ENCODE data around the gene LAMC2. TPM values are rescaled to one million over a fixed set of nuclear protein-coding genes. Genes with fewer than 3 reads are reported as not detected.

LAMC2 gene
- total RNA-seq, 2 experiments from 2014 or later: 0.38 TPM; not detected in 1

DNA sequence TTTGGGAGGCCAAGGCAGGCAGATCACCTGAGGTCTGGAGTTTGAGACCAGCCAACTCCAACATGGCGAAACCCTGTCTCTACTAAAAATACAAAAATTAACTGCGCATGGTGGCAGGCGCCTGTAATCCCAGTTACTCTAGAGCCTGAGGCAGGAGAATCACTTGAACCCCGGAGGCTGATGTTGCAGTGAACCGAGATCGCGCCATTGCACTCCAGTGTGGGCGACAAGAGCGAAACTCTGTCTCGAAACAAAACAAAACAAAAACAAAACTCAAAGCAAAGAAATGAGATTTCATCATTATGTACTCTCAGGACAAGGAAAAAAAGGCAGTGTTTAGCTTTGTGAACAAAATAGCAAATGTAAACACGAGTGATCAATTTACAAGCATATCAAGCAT lies 61.0 kb downstream of the LAMC2 start:
- H3K27ac ChIP-seq (ENCODE audit: low read depth, low read length, poor library complexity, severe bottlenecking): no peak overlapping the region
- H3K9me3 ChIP-seq (ENCODE audit: low read length): no peaks in the 10 kb centered on the region
- TF ChIP-seq, protein P1, sequence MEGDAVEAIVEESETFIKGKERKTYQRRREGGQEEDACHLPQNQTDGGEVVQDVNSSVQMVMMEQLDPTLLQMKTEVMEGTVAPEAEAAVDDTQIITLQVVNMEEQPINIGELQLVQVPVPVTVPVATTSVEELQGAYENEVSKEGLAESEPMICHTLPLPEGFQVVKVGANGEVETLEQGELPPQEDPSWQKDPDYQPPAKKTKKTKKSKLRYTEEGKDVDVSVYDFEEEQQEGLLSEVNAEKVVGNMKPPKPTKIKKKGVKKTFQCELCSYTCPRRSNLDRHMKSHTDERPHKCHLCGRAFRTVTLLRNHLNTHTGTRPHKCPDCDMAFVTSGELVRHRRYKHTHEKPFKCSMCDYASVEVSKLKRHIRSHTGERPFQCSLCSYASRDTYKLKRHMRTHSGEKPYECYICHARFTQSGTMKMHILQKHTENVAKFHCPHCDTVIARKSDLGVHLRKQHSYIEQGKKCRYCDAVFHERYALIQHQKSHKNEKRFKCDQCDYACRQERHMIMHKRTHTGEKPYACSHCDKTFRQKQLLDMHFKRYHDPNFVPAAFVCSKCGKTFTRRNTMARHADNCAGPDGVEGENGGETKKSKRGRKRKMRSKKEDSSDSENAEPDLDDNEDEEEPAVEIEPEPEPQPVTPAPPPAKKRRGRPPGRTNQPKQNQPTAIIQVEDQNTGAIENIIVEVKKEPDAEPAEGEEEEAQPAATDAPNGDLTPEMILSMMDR (conservative IDR thresholded peaks at IDR 0.05; ENCODE audit: low read length): no peak
- no peak for TF ChIP-seq EZH2phosphoT487 (IDR thresholded peaks at IDR 0.05; ENCODE audit: borderline replicate concordance, low read depth, low read length)
- intact Hi-C loops (cut with micrococcal nuclease; ENCODE audit: unreplicated experiment): no loop called here
- H3K4me1 ChIP-seq (ENCODE audit: insufficient read depth, low read length, poor library complexity, severe bottlenecking): no peaks in the 10 kb centered on the region
- no TSS peak for BruUV-seq (replicated peaks)
- no peaks in the 10 kb centered on the region for H4K20me1 ChIP-seq (ENCODE audit: insufficient read depth, low read length)
- DNase-seq (ENCODE audit: low spot score): no peak
- CTCF ChIA-PET (ENCODE audit: unreplicated experiment): no interaction called here
- no peaks in the 10 kb centered on the region for H3K79me2 ChIP-seq (ENCODE audit: insufficient read depth, low read depth, low read length)
- POLR2A ChIA-PET: interaction anchor here (0.6 to 1.3 kb wide), 2 partner anchors 20 to 307 kb away, joined by 3 read pairs; no protein-coding TSS in a partner anchor
- no peaks in the 10 kb centered on the region for H3K36me3 ChIP-seq (ENCODE audit: insufficient read depth, low read length)
- H3K9me2 ChIP-seq (ENCODE audit: insufficient read depth, low read length): no peaks in the 10 kb centered on the region
- no peak overlapping the region for H2AFZ ChIP-seq (ENCODE audit: low read length)
- H3K4me3 ChIP-seq (ENCODE audit: low read depth, low read length, poor library complexity, severe bottlenecking): no peak overlapping the region
- H3K4me2 ChIP-seq (ENCODE audit: low read length): no peak overlapping the region

DNA sequence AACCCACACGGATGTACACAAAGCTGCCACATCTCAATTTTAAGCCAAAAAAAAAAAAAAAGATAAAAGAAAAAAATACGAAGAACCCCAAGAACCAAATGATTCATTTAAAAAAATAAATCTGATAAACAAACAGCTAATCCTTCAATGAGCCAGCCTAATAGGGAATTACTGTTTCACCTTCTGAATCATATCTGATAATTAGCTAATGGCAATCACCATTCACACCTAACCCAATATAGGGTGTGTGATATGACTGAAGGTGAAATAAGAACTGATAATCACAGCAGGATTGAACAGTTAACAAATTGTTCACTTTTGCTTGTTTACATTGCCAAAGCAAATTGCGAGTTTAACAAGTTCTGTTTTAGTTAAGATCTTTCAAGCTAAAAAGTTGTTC lies 61.4 kb downstream of the LAMC2 start:
- no peaks in the 10 kb centered on the region for H3K9me2 ChIP-seq (ENCODE audit: insufficient read depth, low read length)
- H3K4me1 ChIP-seq (ENCODE audit: insufficient read depth, low read length, poor library complexity, severe bottlenecking): no peaks in the 10 kb centered on the region
- ChIA-PET CTCF (ENCODE audit: unreplicated experiment) (no interaction called here), POLR2A (interaction anchor here (0.7 to 1.3 kb wide), 2 partner anchors 20 to 39 kb away, joined by 3 to 9 read pairs; no protein-coding TSS in a partner anchor)
- H3K36me3 ChIP-seq (ENCODE audit: insufficient read depth, low read length): no peaks in the 10 kb centered on the region
- BruUV-seq (replicated peaks): no TSS peak
- no peak for DNase-seq (ENCODE audit: low spot score)
- H3K27ac ChIP-seq (ENCODE audit: low read depth, low read length, poor library complexity, severe bottlenecking): no peak overlapping the region
- no peak for TF ChIP-seq EZH2phosphoT487 (IDR thresholded peaks at IDR 0.05; ENCODE audit: borderline replicate concordance, low read depth, low read length)
- TF ChIP-seq, protein P1 (conservative IDR thresholded peaks at IDR 0.05; ENCODE audit: low read length): no peak
- no peaks in the 10 kb centered on the region for H3K79me2 ChIP-seq (ENCODE audit: insufficient read depth, low read depth, low read length)
- intact Hi-C loops (cut with micrococcal nuclease; ENCODE audit: unreplicated experiment): no loop called here
- no peak overlapping the region for H3K4me2 ChIP-seq (ENCODE audit: low read length)
- H3K4me3 ChIP-seq (ENCODE audit: low read depth, low read length, poor library complexity, severe bottlenecking): no peak overlapping the region
- no peaks in the 10 kb centered on the region for H4K20me1 ChIP-seq (ENCODE audit: insufficient read depth, low read length)
- no peak overlapping the region for H2AFZ ChIP-seq (ENCODE audit: low read length)
- H3K9me3 ChIP-seq (ENCODE audit: low read length): no peaks in the 10 kb centered on the region

DNA sequence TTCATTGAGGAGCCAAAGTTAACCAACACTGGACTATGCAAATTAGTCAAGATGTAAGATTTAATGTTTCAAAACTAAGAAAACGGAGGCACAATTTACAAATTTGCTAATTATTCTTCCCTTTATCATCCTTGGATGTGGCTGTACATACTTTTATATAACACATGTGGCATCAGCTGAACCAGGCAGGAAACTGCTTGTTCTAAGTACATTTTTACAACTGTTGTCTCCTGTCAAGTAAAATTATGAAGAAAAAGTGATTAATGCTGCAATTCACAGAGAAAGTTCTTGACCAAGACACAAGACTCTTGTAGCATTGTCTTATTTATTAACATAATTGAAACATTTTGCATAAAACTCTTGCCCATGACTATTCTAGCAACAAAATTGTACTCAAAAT lies 61.9 kb downstream of the LAMC2 start:
- BruUV-seq (replicated peaks): no TSS peak
- Histone ChIP-seq H3K4me2 (ENCODE audit: low read length) (no peak overlapping the region), H2AFZ (ENCODE audit: low read length) (no peak overlapping the region), H3K4me3 (ENCODE audit: low read depth, low read length, poor library complexity, severe bottlenecking) (no peak overlapping the region), H3K9me2 (ENCODE audit: insufficient read depth, low read length) (no peaks in the 10 kb centered on the region), H3K27ac (ENCODE audit: low read depth, low read length, poor library complexity, severe bottlenecking) (no peak overlapping the region), H3K36me3 (ENCODE audit: insufficient read depth, low read length) (no peaks in the 10 kb centered on the region), H3K4me1 (ENCODE audit: insufficient read depth, low read length, poor library complexity, severe bottlenecking) (no peaks in the 10 kb centered on the region), H3K79me2 (ENCODE audit: insufficient read depth, low read depth, low read length) (no peaks in the 10 kb centered on the region), H4K20me1 (ENCODE audit: insufficient read depth, low read length) (no peaks in the 10 kb centered on the region), H3K9me3 (ENCODE audit: low read length) (no peaks in the 10 kb centered on the region)
- ChIA-PET POLR2A (interaction anchor here (0.5 to 1.3 kb wide), 4 partner anchors 19 to 427 kb away, joined by 3 to 9 read pairs (median 4); no protein-coding TSS in a partner anchor), CTCF (ENCODE audit: unreplicated experiment) (no interaction called here)
- DNase-seq (ENCODE audit: low spot score): no peak
- TF ChIP-seq, protein P1 (conservative IDR thresholded peaks at IDR 0.05; ENCODE audit: low read length): no peak
- no peak for TF ChIP-seq EZH2phosphoT487 (IDR thresholded peaks at IDR 0.05; ENCODE audit: borderline replicate concordance, low read depth, low read length)
- intact Hi-C loops (cut with micrococcal nuclease; ENCODE audit: unreplicated experiment): no loop called here
